GM23248 (cell line): ENCODE results near the gene KIF2A. TPM values are rescaled to one million over a fixed set of nuclear protein-coding genes. Genes with fewer than 3 reads are reported as not detected.

Source experiments
- DNase-seq: peaks from one replicate; pipeline ENCODE4 v3.0.0-alpha.2; 2015
- H2AFZ ChIP-seq: fragments of 200-600 bp; sonication (generic); 2 replicates; pipeline ENCODE4 v1.6.1; 2016; ENCODE audit warnings: antibody characterized with exemption
- H3F3A ChIP-seq: fragments of 200-600 bp; sonication (generic); 2 replicates; pipeline ENCODE4 v1.6.1; 2016; ENCODE audit warnings: mild to moderate bottlenecking, antibody characterized with exemption, mixed run types; ENCODE audit not compliant: insufficient read depth
- H3K27ac ChIP-seq: fragments of 200-600 bp; sonication (generic); 2 replicates; pipeline ENCODE4 v1.5.1; 2016; ENCODE audit warnings: mild to moderate bottlenecking
- H3K27me3 ChIP-seq: fragments of 200-600 bp; sonication (generic); replicated peaks from 2 replicates; pipeline ENCODE4 v1.6.1; 2016; ENCODE audit warnings: mild to moderate bottlenecking; ENCODE audit not compliant: insufficient read depth
- H3K36me3 ChIP-seq: fragments of 200-600 bp; sonication (generic); 2 replicates; pipeline ENCODE4 v1.6.1; 2016; ENCODE audit warnings: low read depth, mild to moderate bottlenecking
- H3K4me1 ChIP-seq: fragments of 200-600 bp; sonication (generic); 2 replicates; pipeline ENCODE4 v1.6.1; 2016; ENCODE audit warnings: mild to moderate bottlenecking; ENCODE audit not compliant: insufficient read depth
- H3K4me2 ChIP-seq: fragments of 200-600 bp; sonication (generic); one replicate; pipeline ENCODE4 v1.6.1; 2016; ENCODE audit warnings: mild to moderate bottlenecking; ENCODE audit not compliant: unreplicated experiment
- H3K4me3 ChIP-seq: fragments of 200-600 bp; sonication (generic); 2 replicates; pipeline ENCODE4 v1.5.1; 2016; ENCODE audit warnings: mild to moderate bottlenecking
- H3K79me2 ChIP-seq: fragments of 200-600 bp; sonication (generic); 2 replicates; pipeline ENCODE4 v1.6.1; 2016; ENCODE audit warnings: mild to moderate bottlenecking; ENCODE audit not compliant: insufficient read depth
- H3K9ac ChIP-seq: fragments of 200-600 bp; sonication (generic); 2 replicates; pipeline ENCODE4 v1.6.1; 2016; ENCODE audit warnings: mild to moderate bottlenecking
- H3K9me2 ChIP-seq: fragments of 200-600 bp; sonication (generic); 2 replicates; pipeline ENCODE4 v1.6.1; 2016; ENCODE audit warnings: mixed run types, mild to moderate bottlenecking, moderate library complexity; ENCODE audit not compliant: insufficient read depth
- H3K9me3 ChIP-seq: fragments of 200-600 bp; sonication (generic); one replicate; pipeline ENCODE4 v1.6.1; 2017; ENCODE audit warnings: low read depth
- H4K20me1 ChIP-seq: fragments of 200-600 bp; sonication (generic); 2 replicates; pipeline ENCODE4 v1.6.0; 2016; ENCODE audit not compliant: insufficient read depth
- EZH2 ChIP-seq: fragments of 200-600 bp; sonication (generic); IDR thresholded peaks from 2 replicates; pipeline ENCODE4 v1.6.1; 2018; ENCODE audit warnings: antibody characterized with exemption, mild to moderate bottlenecking; ENCODE audit not compliant: insufficient read depth, poor library complexity, severe bottlenecking
- EZH2phosphoT487 ChIP-seq: fragments of 200-600 bp; sonication (generic); IDR thresholded peaks from 2 replicates; pipeline ENCODE4 v1.6.1; 2018; ENCODE audit warnings: antibody characterized with exemption, moderate library complexity, mild to moderate bottlenecking, low read depth; ENCODE audit not compliant: insufficient read depth
- WGBS, 2 experiments: methylation state at CpG; one replicate each; pipeline ENCODE4 v1.1.6; 2015 to 2017; ENCODE audit warnings: low lambda C conversion rate in 2 of 2, low coverage in 1 of 2; ENCODE audit errors: missing lambda C conversion rate in 2 of 2; 5-methylcytosine and 5-hydroxymethylcytosine counted together
- in situ Hi-C: fragments of 300-500 bp; cut with MboI; formaldehyde crosslinking; loops from 2 replicates; pipeline ENCODE4 v1.15.0; 2020
- polyA plus RNA-seq: library from polyadenylated mRNA; unstranded; fragments of >200 nt; fragmentation: Nextera tagmentation; extraction: Ambion mirVana; gene quantifications from 2 replicates; pipeline ENCODE4 v1.2.1, GENCODE V29; 2016
- total RNA-seq: library from RNA; depleted of rRNA; stranded (reverse); fragments of >200 nt; shearing (Covaris generic); gene quantifications from 2 replicates; pipeline ENCODE4 v1.2.3, GENCODE V29; 2014

Gene KIF2A
- total and polyA plus RNA-seq, 2 experiments from 2014 or later: 38.2 to 40.0 TPM

- no peak overlapping the region for H3K4me2 ChIP-seq
- H2AFZ ChIP-seq: no peak overlapping the region
- in situ Hi-C loops: no loop called here
- H3K36me3 ChIP-seq: peaks cover 49% of the 10 kb centered on the region
- H3K27me3 ChIP-seq: no peaks in the 10 kb centered on the region
- H3K4me3 ChIP-seq: no peak overlapping the region
- no peak for TF ChIP-seq EZH2phosphoT487
- H3F3A ChIP-seq: 0 out of 2 replicates have a peak, but pooled peaks cover 6% of the 10 kb centered on the region
- no peak for DNase-seq
- H3K9me3 ChIP-seq: no peaks in the 10 kb centered on the region
- no peak overlapping the region for H3K27ac ChIP-seq
- no peaks in the 10 kb centered on the region for H4K20me1 ChIP-seq
- no peaks in the 10 kb centered on the region for H3K9me2 ChIP-seq
- peaks cover 8% of the 10 kb centered on the region for H3K4me1 ChIP-seq
- no peak overlapping the region for H3K9ac ChIP-seq
- WGBS, 2 experiments: 95 to 100% methylated on average over 1 of the region's 1 CpG
- H3K79me2 ChIP-seq: no peaks in the 10 kb centered on the region
Observed at GRCh38 chr5:62374090-62374489, 68.1 kb downstream of the KIF2A start.

- H3K79me2 ChIP-seq: no peaks in the 10 kb centered on the region
- DNase-seq: no peak
- H3K4me2 ChIP-seq: no peak overlapping the region
- H3K9ac ChIP-seq: no peak overlapping the region
- no peak overlapping the region for H3K27ac ChIP-seq
- in situ Hi-C loops: no loop called here
- no peaks in the 10 kb centered on the region for H4K20me1 ChIP-seq
- no peak overlapping the region for H2AFZ ChIP-seq
- H3K36me3 ChIP-seq: peaks cover 57% of the 10 kb centered on the region
- H3K9me3 ChIP-seq: no peaks in the 10 kb centered on the region
- 0 out of 2 replicates have a peak, but pooled peaks cover 6% of the 10 kb centered on the region for H3F3A ChIP-seq
- H3K9me2 ChIP-seq: no peaks in the 10 kb centered on the region
- peaks cover 8% of the 10 kb centered on the region for H3K4me1 ChIP-seq
- no peak for TF ChIP-seq EZH2phosphoT487
- no peak for TF ChIP-seq EZH2
- H3K4me3 ChIP-seq: no peak overlapping the region
- no peaks in the 10 kb centered on the region for H3K27me3 ChIP-seq
Observed at GRCh38 chr5:62375627-62376026, 69.6 kb downstream of the KIF2A start.

GRCh38 chr5:62376064-62376463, 70.1 kb downstream of the KIF2A start:
- Histone ChIP-seq H3K4me2 (no peak overlapping the region), H2AFZ (no peak overlapping the region), H3K4me3 (no peak overlapping the region), H4K20me1 (no peaks in the 10 kb centered on the region), H3K4me1 (peaks cover 6% of the 10 kb centered on the region), H3K9ac (no peak overlapping the region), H3K9me2 (no peaks in the 10 kb centered on the region), H3K36me3 (peaks cover 61% of the 10 kb centered on the region), H3K27ac (no peak overlapping the region), H3K27me3 (no peaks in the 10 kb centered on the region), H3K79me2 (no peaks in the 10 kb centered on the region), H3F3A (0 out of 2 replicates have a peak, but pooled peaks cover 6% of the 10 kb centered on the region), H3K9me3 (no peaks in the 10 kb centered on the region)
- in situ Hi-C loops: no loop called here
- 97 to 98% methylated on average over 3 of the region's 3 CpGs for WGBS, 2 experiments
- TF ChIP-seq EZH2: no peak
- peak; percentile 15 for DNase-seq

- Histone ChIP-seq H3K79me2 (no peaks in the 10 kb centered on the region; the same call in 1 of the 2 replicates), H3K9me2 (no peaks in the 10 kb centered on the region), H3K4me2 (no peak overlapping the region), H4K20me1 (no peaks in the 10 kb centered on the region), H2AFZ (no peak overlapping the region), H3F3A (peaks cover 22% of the 10 kb centered on the region; the same call in 1 of the 2 replicates), H3K9ac (no peak overlapping the region), H3K4me3 (no peak overlapping the region), H3K27ac (no peak overlapping the region), H3K27me3 (no peaks in the 10 kb centered on the region), H3K36me3 (peaks cover 72% of the 10 kb centered on the region), H3K9me3 (no peaks in the 10 kb centered on the region), H3K4me1 (no peaks in the 10 kb centered on the region)
- TF ChIP-seq EZH2phosphoT487 (no peak), EZH2 (no peak)
- WGBS, 2 experiments: 96 to 100% methylated on average over 4 of the region's 4 CpGs
- no peak for DNase-seq
- in situ Hi-C loops: no loop called here
Observed at GRCh38 chr5:62385131-62385530, 79.1 kb downstream of the KIF2A start.

- no peak for TF ChIP-seq EZH2
- no peak for TF ChIP-seq EZH2phosphoT487
- Histone ChIP-seq H3K9ac (no peak overlapping the region), H3F3A (peaks cover 29% of the 10 kb centered on the region; the same call in 1 of the 2 replicates), H3K4me1 (no peaks in the 10 kb centered on the region), H3K4me2 (no peak overlapping the region), H3K36me3 (peaks cover 72% of the 10 kb centered on the region), H3K9me2 (no peaks in the 10 kb centered on the region), H3K79me2 (no peaks in the 10 kb centered on the region; the same call in 1 of the 2 replicates), H3K27ac (no peak overlapping the region), H3K27me3 (no peaks in the 10 kb centered on the region), H2AFZ (no peak overlapping the region), H3K9me3 (no peaks in the 10 kb centered on the region), H4K20me1 (no peaks in the 10 kb centered on the region), H3K4me3 (no peak overlapping the region)
- DNase-seq: no peak
- 95 to 96% methylated on average over 2 of the region's 2 CpGs for WGBS, 2 experiments
- in situ Hi-C loops: no loop called here
Observed at GRCh38 chr5:62385816-62386400, 79.9 kb downstream of the KIF2A start.
